ENCODE results near the gene ATXN7.

ATXN7 gene

GRCh38 chr3:63921741-63922482, 58.2 kb downstream of the ATXN7 start:
- Histone ChIP-seq H3K27me3 (replicated peaks; ENCODE audit: control insufficient read depth, insufficient read depth, low read length) (no peaks in the 10 kb centered on the region), H3K4me3 (replicated peaks; ENCODE audit: low read depth, low read length) (no peak overlapping the region), H3K36me3 (ENCODE audit: control insufficient read depth, insufficient read depth, low read length) (peaks cover 5% of the 10 kb centered on the region)
- peak; percentile 62 for DNase-seq (ENCODE audit: extremely low read depth, insufficient read length)
- TF ChIP-seq CTCF (IDR thresholded peaks at IDR 0.05; ENCODE audit: insufficient read depth, low read length, poor library complexity, severe bottlenecking): no peak

GRCh38 chr3:63922491-63923199, 59.0 kb downstream of the ATXN7 start:
- peaks cover 5% of the 10 kb centered on the region for H3K36me3 ChIP-seq (ENCODE audit: control insufficient read depth, insufficient read depth, low read length)
- no peak for TF ChIP-seq CTCF (IDR thresholded peaks at IDR 0.05; ENCODE audit: insufficient read depth, low read length, poor library complexity, severe bottlenecking)
- H3K4me3 ChIP-seq (replicated peaks; ENCODE audit: low read depth, low read length): no peak overlapping the region
- no peak for DNase-seq (ENCODE audit: extremely low read depth, insufficient read length)
- H3K27me3 ChIP-seq (replicated peaks; ENCODE audit: control insufficient read depth, insufficient read depth, low read length): no peaks in the 10 kb centered on the region

GRCh38 chr3:63926309-63926708, 62.6 kb downstream of the ATXN7 start:
- Histone ChIP-seq H3K36me3 (ENCODE audit: control insufficient read depth, insufficient read depth, low read length) (peaks cover 5% of the 10 kb centered on the region), H3K4me3 (replicated peaks; ENCODE audit: low read depth, low read length) (no peak overlapping the region), H3K27me3 (replicated peaks; ENCODE audit: control insufficient read depth, insufficient read depth, low read length) (no peaks in the 10 kb centered on the region)
- no peak for DNase-seq (ENCODE audit: extremely low read depth, insufficient read length)
- no peak for TF ChIP-seq CTCF (IDR thresholded peaks at IDR 0.05; ENCODE audit: insufficient read depth, low read length, poor library complexity, severe bottlenecking)

- no peak for TF ChIP-seq CTCF (IDR thresholded peaks at IDR 0.05; ENCODE audit: insufficient read depth, low read length, poor library complexity, severe bottlenecking)
- Histone ChIP-seq H3K4me3 (replicated peaks; ENCODE audit: low read depth, low read length) (no peak overlapping the region), H3K27me3 (replicated peaks; ENCODE audit: control insufficient read depth, insufficient read depth, low read length) (no peaks in the 10 kb centered on the region), H3K36me3 (ENCODE audit: control insufficient read depth, insufficient read depth, low read length) (peaks cover 5% of the 10 kb centered on the region)
- DNase-seq (ENCODE audit: extremely low read depth, insufficient read length): no peak
Measured at GRCh38 chr3:63927422-63928280, 64.0 kb downstream of the ATXN7 start.

- no peaks in the 10 kb centered on the region for H3K27me3 ChIP-seq (replicated peaks; ENCODE audit: control insufficient read depth, insufficient read depth, low read length)
- H3K36me3 ChIP-seq (ENCODE audit: control insufficient read depth, insufficient read depth, low read length): peaks cover 1% of the 10 kb centered on the region
- no peak overlapping the region for H3K4me3 ChIP-seq (replicated peaks; ENCODE audit: low read depth, low read length)
- no peak for DNase-seq (ENCODE audit: extremely low read depth, insufficient read length)
- TF ChIP-seq CTCF (IDR thresholded peaks at IDR 0.05; ENCODE audit: insufficient read depth, low read length, poor library complexity, severe bottlenecking): no peak
Measured at GRCh38 chr3:63931290-63931689, 67.6 kb downstream of the ATXN7 start.

Data from GM06990 (cell line).